Heart left ventricle (tissue), 16 donors: ENCODE data around the gene POTEI. TPM values are rescaled to one million over a fixed set of nuclear protein-coding genes. Genes with fewer than 3 reads are reported as not detected.
"Not testable (repeated sequence)": the region's sequence is repeated elsewhere in the genome, so short reads cannot be mapped to it uniquely, and the experiment has no call there.

Experiments used
- ATAC-seq, 4 donors: fragments of 200-7000 bp; cut with Tn5 transposase; one replicate each; pipeline ENCODE4 v1.9.1; 2020 to 2022; ENCODE audit warnings: moderate library complexity in 4 of 4, mild to moderate bottlenecking in 3 of 4, moderate number of reproducible peaks in 1 of 4
- DNase-seq, 5 donors: peaks; one replicate each; pipeline ENCODE4 v3.0.0-alpha.2; 2020
- H3K27ac ChIP-seq, 12 donors: fragments of 200-600 bp; sonication (generic) in 4 of 12; one replicate each; pipeline versions ENCODE4 v1.5.0 to v1.8.0; 2016 to 2022; ENCODE audit warnings: mild to moderate bottlenecking in 2 of 12
- H3K27me3 ChIP-seq, 9 donors: fragments of 200-600 bp; sonication (generic) in 2 of 9; one replicate each; pipeline versions ENCODE4 v1.5.1 to v1.8.0; 2016 to 2022; ENCODE audit warnings: mild to moderate bottlenecking in 3 of 9
- H3K36me3 ChIP-seq, 9 donors: fragments of 200-600 bp; sonication (generic) in 2 of 9; one replicate each; pipeline versions ENCODE4 v1.5.0 to v1.8.0; 2018 to 2022; ENCODE audit warnings: mild to moderate bottlenecking in 2 of 9
- H3K4me1 ChIP-seq, 12 donors: fragments of 200-600 bp; sonication (generic) in 4 of 12; one replicate each; pipeline versions ENCODE4 v1.5.0 to v1.8.0; 2016 to 2022; ENCODE audit warnings: mild to moderate bottlenecking in 3 of 12
- H3K4me3 ChIP-seq, 12 donors: fragments of 200-600 bp; sonication (generic) in 4 of 12; one replicate each; pipeline versions ENCODE4 v1.5.0 to v1.8.0; 2017 to 2022; ENCODE audit warnings: mild to moderate bottlenecking in 9 of 12, moderate library complexity in 4 of 12
- H3K9me3 ChIP-seq, 12 donors: fragments of 200-600 bp; sonication (generic) in 4 of 12; one replicate each; pipeline versions ENCODE4 v1.5.0 to v1.8.0; 2016 to 2022; ENCODE audit warnings: mild to moderate bottlenecking in 1 of 12
- WGBS, 4 donors: extraction: QIAGEN DNeasy Blood & Tissue Kit in 2 of 4; methylation state at CpG; one replicate each; pipeline versions ENCODE4 v1.1.5 to v1.1.7; 2013 to 2018; 5-methylcytosine and 5-hydroxymethylcytosine counted together
- intact Hi-C, 10 donors: fragments of 100-400 bp; cut with DNase I; formaldehyde crosslinking; loops; one replicate each; pipeline versions ENCODE4 v1.11.1 to v1.14.2; 2022
- long read RNA-seq, 3 donors: library from polyadenylated mRNA; unstranded; transcript quantifications; one replicate each; pipeline ENCODE4 v2.0.0, GENCODE V29; 2020 to 2021
- polyA plus RNA-seq, 2 donors: library from polyadenylated mRNA; stranded (reverse); fragments of 200-250 nt; gene quantifications; one replicate each; pipeline ENCODE4 v1.2.3, GENCODE V29; 2013
- total RNA-seq, 9 donors: library from RNA; depleted of rRNA in 2 of 9; stranded (reverse); fragments of >200 nt in 2 of 9; fragmentation: NEBNext Ultra II Directional in 3 of 9; extraction: Animal tissue kit (Norgen Biotek cat#: 25700) in 3 of 9; gene quantifications; one replicate each; pipeline versions ENCODE4 v1.1.0 to v1.2.4, GENCODE V29; 2016 to 2023
- donor health status: ischemic (EF 13 %, LVEDD 7.1; RV severe dilation, severe dysfunction).
- donor health status: healthy with polysubstance abuse.
- donor health status: DM: no; HTN: yes; CAD: no.
- donor health status: DM: no; HTN: no; CAD: no.
- donor health status: ischemic (EF 25% LVEDD 6.9; RV normal size, moderate dysfunction).
- donor health status: ischemic (EF 25% LVEDD 5.7; RV mildly dilated, moderate dysfunction).
- donor health status: healthy.
- donor health status: DM: yes; HTN: yes; CAD: no.
- donor health status: ischemic (EF 35%, LVEDD 5.7; RV mildly dilated, moderate dysfunction).
- donor health status: nonischemic (EF 11% LVEDD 7.7; RV severe dilation, severe dysfunction).
- donor health status: DM: yes; HTN: yes; CAD: no.
- donor health status: PGD.
- donor health status: ischemic (EF 29% LVEDD 5.4; RV normal size, mild dysfunction).
- donor health status: nonischemic (EF 23%, LVEDD 6.1; RV moderate dilation, normal function).

The POTEI gene
- total RNA-seq (not detected), polyA plus RNA-seq (not detected)
- long read RNA-seq, donor 1 = 0 reads
- long read RNA-seq, donor 2 = 0 reads
- long read RNA-seq, donor 3 = 0 reads

DNA sequence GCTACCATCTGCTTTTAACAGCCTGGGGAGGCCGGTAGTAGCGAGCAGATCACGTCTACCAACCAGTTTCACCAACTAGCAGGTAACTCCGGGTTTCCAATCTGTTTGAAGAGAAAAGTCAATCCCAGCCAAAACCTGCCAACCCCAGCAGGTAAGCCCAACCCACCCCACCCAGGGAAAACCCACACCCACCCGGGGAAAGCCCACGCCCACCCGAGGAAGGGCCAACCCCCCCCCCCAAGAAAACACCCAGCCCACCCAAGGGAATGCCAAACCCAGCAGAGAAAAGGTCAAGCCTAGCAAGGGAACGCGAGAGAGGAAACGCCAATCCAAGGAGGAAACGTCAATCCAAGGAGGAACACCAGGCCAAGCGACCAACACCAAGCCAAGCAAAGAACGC, at the start of gene POTEI:
TSS of gene POTEI (minus strand) at position 101 of the 400 bp plus-strand sequence. CDS start at position 8, 93 bp downstream.
- WGBS, 4 donors = 61% methylated on average over 3 of the region's 13 CpGs; no CpG with 5 or more reads in 3 of the 4 donors
- H3K4me3 ChIP-seq, H3K27me3 ChIP-seq, DNase-seq, H3K27ac ChIP-seq, H3K4me1 ChIP-seq, H3K9me3 ChIP-seq, intact Hi-C loops, ATAC-seq, H3K36me3 ChIP-seq: not testable (repeated sequence)

DNA sequence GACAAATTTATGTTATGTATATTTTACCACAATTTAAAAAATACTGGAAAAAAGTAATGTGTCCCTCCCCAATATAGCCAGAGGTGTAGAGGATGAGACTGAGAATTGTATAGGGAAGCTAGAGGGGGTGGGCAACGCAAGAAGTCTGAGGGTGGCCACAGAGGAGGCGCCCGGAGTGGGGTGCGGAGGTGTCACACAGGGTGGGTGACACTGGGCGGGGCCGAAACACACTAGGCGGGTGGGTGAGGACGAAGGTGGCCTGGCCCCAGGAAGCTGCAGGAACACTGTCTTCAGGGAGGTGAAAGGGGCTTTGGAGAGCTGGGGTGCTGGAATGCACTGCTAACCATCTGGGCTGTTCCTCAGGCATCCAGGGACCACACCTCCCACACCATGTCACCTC, 47.3 kb upstream of the POTEI start:
- H3K27me3 ChIP-seq, H3K4me1 ChIP-seq, DNase-seq, H3K27ac ChIP-seq, ATAC-seq, H3K4me3 ChIP-seq, H3K36me3 ChIP-seq, intact Hi-C loops, H3K9me3 ChIP-seq: not testable (repeated sequence)
- no CpG with 5 or more reads among the region's 8 CpGs for WGBS, 4 donors

DNA sequence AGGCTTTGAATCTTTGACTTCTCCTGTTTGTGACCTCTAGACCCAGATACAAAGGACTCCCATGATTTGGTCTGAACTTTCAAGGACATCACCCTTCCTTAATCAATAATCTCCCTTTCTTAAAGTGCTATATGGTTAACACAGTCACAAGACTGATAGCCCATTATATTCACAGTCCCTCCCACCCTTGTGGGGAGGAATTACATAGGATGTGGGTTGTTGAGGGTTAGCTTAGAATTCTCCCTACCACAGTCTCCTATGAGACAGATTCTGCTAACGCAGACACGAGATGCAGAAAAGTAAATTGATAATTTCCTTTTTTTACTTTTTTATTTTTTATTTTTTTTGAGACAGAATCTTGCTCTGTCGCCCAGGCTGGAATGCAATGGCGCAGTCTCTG, 45.0 kb upstream of the POTEI start:
- H3K4me1 ChIP-seq, H3K36me3 ChIP-seq, DNase-seq, H3K4me3 ChIP-seq, H3K27ac ChIP-seq, H3K27me3 ChIP-seq, H3K9me3 ChIP-seq, ATAC-seq, intact Hi-C loops: not testable (repeated sequence)
- no CpG with 5 or more reads among the region's 4 CpGs for WGBS, 4 donors

DNA sequence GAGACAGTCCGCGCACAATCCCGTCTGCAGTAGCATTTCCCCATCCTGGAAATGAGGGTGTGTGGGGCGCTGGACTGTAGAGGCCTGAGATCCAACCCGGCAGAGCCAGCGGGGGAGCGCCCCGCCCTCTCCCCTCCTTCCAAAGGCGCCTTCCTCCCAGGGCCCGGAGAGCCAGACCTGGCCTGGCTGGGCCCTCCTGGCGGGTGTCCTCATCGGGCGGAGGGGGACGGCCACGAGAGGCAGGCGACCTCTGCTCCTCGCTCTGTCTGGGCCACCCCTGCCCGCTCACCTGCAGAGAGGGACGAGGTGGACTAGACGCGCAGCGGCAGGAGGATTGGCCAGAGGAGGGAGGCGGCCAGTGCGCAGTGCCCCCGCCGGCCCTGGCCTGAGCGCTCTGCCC, 40.3 kb upstream of the POTEI start:
- H3K9me3 ChIP-seq, H3K27me3 ChIP-seq, intact Hi-C loops, H3K27ac ChIP-seq, DNase-seq, H3K4me1 ChIP-seq, H3K4me3 ChIP-seq, H3K36me3 ChIP-seq: not testable (repeated sequence)
- peak in 1 of 4 donors; percentile 34 for ATAC-seq
- WGBS, 4 donors = no CpG with 5 or more reads among the region's 27 CpGs

DNA sequence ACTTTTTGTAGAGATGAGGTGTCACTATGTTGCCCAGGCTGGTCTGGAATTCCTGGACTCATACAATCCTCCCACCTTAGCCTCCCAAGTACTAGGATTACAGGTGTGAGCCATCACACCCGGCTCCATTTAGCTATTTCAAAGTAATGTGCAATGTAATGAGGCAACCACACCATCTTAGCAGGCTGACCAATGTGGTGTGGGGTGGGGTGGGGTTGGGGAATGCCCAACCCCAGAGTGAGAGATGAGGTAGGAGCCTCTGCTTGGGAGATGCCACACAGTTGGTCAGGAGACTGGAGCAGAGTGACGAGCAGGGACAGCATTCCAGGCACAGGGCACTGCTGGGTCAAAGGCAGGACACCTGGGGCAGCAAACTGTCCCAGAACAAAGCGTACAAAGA, 39.3 kb upstream of the POTEI start:
- DNase-seq, ATAC-seq, H3K27ac ChIP-seq, H3K9me3 ChIP-seq, H3K4me3 ChIP-seq, H3K36me3 ChIP-seq, intact Hi-C loops, H3K27me3 ChIP-seq, H3K4me1 ChIP-seq: not testable (repeated sequence)
- WGBS, 4 donors = no CpG with 5 or more reads among the region's 3 CpGs

DNA sequence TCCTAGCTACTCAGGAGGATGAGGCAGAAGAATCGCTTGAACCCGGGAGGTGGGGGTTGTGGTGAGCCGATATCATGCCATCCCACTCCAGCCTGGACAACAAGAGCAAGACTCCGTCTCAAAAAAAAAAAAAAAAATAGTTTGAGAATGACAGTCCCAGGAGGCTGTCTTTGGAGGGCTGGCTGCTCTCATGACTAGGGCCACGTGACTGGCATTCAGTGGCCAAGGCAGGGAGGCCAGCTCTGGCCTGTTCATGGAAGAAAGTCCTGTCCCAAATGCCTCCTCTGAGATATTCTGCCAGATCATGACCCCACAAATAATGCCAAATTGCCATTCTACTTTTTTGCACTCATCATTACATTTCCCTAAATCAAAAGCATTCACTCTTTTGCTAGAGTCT, 35.9 kb upstream of the POTEI start:
- H3K4me3 ChIP-seq, H3K4me1 ChIP-seq, ATAC-seq, H3K9me3 ChIP-seq, H3K36me3 ChIP-seq, intact Hi-C loops, H3K27me3 ChIP-seq, DNase-seq, H3K27ac ChIP-seq: not testable (repeated sequence)
- no CpG with 5 or more reads among the region's 5 CpGs for WGBS, 4 donors

DNA sequence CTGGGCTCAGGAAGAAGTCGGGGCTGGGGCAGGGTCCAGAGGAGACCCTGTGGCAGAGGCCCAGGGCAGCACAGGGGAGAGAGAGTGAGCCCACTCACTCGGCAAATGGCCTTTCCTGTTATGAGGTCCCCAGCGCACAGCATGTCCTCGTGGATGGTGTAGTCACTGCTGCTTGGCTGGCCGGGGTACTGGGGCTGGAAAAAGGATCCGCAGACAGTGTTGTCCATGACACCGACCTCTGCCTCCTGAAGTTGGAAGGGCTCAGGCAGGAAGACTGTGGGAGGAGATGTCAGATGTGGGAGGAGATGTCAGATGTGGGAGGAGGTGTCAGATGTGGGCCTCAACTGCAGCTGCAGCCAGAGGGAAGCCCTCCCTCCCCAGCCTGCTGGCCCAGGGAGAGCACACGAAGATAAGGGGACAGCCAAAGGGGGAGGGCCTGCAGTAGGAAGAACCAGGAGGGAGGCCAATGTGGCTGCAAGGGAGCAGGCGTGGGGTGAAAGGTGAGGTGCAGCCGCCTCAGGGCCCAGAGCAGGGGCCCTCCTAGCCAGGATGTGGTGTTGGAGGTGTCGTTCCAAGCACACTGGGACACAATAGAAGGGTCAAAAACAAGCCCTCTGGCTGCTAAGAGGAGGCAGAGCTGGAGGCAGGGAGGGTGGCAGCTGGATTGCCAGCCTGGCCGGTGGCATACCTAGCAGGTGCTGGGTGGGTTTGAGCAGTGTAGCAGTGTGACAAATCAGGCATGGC, 34.8 kb upstream of the POTEI start:
- DNase-seq, intact Hi-C loops, H3K27me3 ChIP-seq, H3K27ac ChIP-seq, H3K4me3 ChIP-seq, H3K9me3 ChIP-seq, H3K4me1 ChIP-seq, H3K36me3 ChIP-seq: not testable (repeated sequence)
- 63% methylated on average over 1 of the region's 12 CpGs; no CpG with 5 or more reads in 3 of the 4 donors for WGBS, 4 donors
- peak; percentile 10 to 42 (median 31) for ATAC-seq

DNA sequence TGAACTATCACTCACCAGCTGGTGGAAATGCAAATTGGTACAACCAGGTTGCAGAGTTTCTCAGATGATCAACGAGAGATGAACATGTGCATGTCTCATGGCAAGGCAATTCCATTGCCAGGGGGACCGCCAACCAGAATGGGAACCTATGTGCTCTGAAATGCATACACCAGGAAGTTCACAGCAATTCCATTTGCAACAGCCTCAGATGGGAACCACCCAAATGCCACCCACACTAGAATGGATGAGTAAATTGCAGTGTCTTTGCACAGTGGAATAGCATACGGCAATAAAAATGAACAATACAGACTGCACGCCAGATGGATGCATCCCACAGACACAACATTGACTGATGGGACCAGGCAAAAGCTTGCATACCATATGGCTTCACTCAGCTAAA, 33.7 kb upstream of the POTEI start:
- ATAC-seq, intact Hi-C loops, H3K27me3 ChIP-seq, H3K27ac ChIP-seq, H3K36me3 ChIP-seq, DNase-seq, H3K4me1 ChIP-seq, H3K4me3 ChIP-seq, H3K9me3 ChIP-seq: not testable (repeated sequence)
- WGBS, 4 donors = no CpG with 5 or more reads among the region's 4 CpGs

DNA sequence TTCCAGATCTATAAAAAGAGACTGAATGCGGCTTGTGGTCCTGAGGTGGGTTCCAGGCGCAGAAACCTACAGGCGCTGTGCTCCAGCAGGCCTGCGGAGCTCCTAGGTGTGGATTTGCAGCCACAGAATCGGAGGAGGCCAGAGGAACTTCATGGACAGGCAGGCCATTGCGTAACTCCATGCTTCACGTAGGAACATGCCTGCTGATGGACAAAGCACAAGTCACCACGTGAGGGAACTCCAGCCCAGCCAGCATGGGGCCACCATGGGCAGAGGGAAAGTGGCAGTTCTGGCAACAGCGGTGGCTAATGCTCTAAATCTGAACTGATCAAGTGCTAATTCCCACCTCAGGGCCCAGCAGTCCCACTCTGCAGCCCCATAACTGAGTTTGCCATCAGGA, 29.1 kb upstream of the POTEI start:
- H3K27ac ChIP-seq, intact Hi-C loops, H3K9me3 ChIP-seq, ATAC-seq, H3K27me3 ChIP-seq, H3K4me1 ChIP-seq, DNase-seq, H3K36me3 ChIP-seq, H3K4me3 ChIP-seq: not testable (repeated sequence)
- WGBS, 4 donors = no CpG with 5 or more reads among the region's 9 CpGs

DNA sequence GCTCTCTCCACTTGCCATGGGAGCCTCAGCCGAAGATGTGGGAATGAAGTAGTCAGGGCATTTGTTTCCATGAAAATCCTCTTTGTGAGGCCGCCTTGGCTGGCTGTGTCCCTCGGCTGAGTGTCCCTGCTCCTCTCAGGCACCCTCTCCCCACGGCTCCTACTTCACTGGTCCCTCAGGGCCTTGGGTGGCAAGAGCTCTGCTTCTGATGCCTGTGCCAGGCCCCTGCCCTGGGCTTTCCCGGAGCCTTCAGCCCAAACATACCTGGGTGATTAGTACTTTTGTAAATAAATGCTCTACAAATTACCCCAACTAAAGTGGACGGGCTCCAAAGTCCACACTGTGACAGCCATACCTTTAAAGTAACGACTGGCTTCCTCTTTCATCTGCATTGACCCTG, 27.5 kb upstream of the POTEI start:
- not testable (repeated sequence) for ATAC-seq

DNA sequence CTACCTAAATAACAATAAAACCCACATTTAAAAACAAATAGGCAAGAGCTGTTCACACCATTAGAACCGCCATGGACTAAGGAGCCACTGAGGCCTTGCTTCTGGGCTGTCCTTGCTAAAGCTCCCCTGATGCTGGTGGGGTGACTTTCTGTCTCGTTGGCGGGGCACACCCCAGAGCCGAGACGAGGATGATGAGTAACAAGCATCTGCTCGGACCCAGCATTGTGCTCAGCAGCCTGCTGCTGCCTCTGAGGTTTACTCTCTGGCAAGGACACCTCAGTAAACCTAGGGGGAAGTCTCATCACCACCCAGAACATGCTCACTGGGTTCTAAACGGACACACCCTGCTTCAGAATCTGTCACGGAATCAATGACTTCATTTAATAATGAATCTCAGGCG, 22.5 kb upstream of the POTEI start:
- DNase-seq, H3K9me3 ChIP-seq, H3K27me3 ChIP-seq, ATAC-seq, intact Hi-C loops, H3K4me3 ChIP-seq, H3K36me3 ChIP-seq, H3K4me1 ChIP-seq, H3K27ac ChIP-seq: not testable (repeated sequence)
- no CpG with 5 or more reads among the region's 9 CpGs for WGBS, 4 donors

More for the DNA sequence above, 27.5 kb upstream of the POTEI start:
- H3K4me1 ChIP-seq, DNase-seq, H3K27me3 ChIP-seq, H3K27ac ChIP-seq, H3K4me3 ChIP-seq, intact Hi-C loops, H3K9me3 ChIP-seq, H3K36me3 ChIP-seq: not testable (repeated sequence)
- no CpG with 5 or more reads among the region's 7 CpGs for WGBS, 4 donors
